Stromal cell of bone marrow (primary cell): Measurements from ENCODE around the gene CNOT1.

Source experiments
- DNase-seq: peaks from one replicate; pipeline ENCODE4 v3.0.0-alpha.2; 2012; ENCODE audit warnings: low read depth

The CNOT1 gene

GRCh38 chr16:58481226-58481869, 148.3 kb downstream of the CNOT1 start:
- DNase-seq, result no peak

GRCh38 chr16:58478427-58478826, 151.2 kb downstream of the CNOT1 start:
- DNase-seq, result no peak

DNA sequence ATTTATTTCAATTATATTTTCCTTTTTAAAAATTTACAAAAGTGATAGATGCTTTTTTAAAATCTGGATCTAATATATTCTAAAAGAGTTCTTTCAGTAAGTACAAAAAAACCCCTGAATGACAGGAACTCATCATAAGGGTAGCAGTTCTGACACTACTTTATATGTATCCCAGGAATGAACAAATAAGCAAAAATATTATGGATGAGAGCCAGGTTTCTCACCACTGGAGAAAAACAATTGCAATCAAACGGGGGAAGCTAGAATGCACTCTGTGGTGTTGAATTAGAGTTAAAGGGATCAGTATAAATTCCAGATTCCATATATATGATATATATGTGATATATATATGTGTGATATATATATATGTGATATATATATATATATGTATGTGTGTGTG, 152.8 kb downstream of the CNOT1 start:
- DNase-seq, result no peak

DNA sequence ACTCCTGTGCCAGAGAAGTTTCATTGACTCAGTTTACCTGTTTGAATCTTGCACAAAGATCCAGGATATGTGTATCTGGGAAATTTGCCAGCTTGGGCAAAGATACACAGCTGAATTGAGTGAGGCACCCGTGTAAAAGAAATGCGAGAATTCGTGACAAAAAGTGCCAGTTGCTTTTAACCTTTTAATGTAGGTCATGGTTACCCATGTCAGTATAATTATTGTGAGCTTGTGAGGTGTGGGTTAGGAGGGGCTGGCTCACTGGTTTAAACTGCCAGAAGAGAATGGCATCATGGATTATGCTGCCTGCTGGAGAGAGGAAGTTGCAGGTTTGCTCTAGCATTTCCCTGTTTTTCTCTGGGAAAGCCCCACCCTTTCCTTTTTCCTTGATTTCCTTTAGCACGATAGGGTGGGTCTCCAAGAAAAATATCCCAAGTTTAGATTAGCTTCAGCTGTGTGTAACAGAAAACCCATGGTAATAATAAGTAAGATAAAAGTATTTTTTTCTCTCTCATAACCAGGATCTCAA, 154.5 kb downstream of the CNOT1 start:
- DNase-seq, result no peak

- no peak for DNase-seq
Observed at GRCh38 chr16:58474296-58474695, 155.3 kb downstream of the CNOT1 start.

DNA sequence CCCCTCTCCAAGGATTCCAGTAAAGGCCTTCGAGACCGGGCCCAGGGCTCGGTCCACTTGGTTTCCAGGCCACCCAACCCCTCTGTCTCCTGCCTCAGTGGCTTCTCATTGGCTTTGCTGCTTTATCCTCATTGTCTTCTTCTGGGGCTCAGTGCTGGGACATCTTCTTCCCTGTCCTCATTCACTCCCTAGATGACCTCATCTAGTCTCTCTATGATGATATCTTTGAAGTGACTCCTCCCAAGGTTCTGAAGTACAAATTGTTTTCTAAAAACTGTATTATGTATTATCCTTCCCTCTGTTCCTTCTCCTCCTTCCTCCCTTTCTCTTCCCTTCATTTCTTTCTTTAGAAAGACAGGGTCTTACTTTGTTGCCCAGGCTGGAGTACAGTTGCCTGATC, 156.8 kb downstream of the CNOT1 start:
- DNase-seq, result no peak

DNA sequence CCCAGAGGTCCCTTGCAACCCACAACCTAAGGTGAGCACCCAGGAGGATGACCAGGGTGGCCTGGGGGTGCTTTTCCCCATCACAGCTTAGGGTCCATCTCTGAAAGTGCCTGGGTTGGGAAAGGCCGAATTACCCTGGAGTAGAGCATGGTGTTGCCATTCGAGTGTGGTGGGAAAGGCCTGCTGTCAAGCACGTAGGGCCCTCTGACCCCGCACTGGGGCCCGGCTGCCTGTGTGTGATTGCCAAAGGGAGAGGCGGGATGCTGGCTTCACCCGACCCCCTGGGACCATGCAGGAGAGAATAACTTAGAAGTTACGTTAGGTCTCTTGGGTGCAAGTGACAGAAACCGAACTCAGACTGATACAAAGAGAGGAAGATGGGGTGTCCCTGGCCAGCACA, 157.4 kb downstream of the CNOT1 start:
- DNase-seq, result no peak

DNA sequence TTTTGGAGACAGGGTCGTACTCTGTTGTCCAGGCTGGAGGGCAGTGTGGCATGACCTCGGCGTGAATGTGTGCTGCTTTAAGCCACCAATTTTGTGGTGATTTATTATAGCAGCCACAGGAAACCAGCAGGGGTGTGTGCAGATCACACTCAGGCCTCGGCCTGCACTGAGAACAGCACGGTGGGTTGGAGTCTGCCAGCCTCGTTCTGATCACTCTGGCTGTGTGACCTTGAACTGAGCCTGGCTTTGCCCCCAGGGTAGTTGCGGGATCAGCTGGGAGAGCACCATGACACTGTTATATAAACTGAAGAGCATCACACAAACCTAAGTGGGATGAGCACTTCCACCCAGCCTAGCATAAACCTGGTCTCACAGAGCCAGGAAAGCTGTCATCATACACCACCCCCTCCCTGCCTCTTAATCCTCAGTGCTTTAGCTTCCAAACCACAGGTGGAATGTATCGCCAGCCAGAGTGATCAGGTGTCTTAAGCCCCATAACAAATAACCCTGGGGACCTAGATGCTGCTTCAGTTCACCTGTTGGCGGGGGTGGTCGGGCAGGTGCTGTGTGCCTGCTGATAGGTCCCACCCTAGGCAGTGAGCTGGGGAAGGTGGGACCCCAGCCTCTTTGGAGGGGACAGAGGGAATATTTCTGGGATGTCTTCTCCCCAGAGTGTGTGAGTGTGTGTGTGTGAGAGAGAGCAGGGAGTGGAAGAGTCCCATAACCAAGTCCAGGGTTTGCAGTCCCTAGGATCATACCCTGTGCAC, 158.2 kb downstream of the CNOT1 start:
- no peak for DNase-seq
